ENCODE results near the gene DERA.
"Not testable (repeated sequence)": the region's sequence is repeated elsewhere in the genome, so short reads cannot be mapped to it uniquely, and the experiment has no call there.

Gene DERA

DNA sequence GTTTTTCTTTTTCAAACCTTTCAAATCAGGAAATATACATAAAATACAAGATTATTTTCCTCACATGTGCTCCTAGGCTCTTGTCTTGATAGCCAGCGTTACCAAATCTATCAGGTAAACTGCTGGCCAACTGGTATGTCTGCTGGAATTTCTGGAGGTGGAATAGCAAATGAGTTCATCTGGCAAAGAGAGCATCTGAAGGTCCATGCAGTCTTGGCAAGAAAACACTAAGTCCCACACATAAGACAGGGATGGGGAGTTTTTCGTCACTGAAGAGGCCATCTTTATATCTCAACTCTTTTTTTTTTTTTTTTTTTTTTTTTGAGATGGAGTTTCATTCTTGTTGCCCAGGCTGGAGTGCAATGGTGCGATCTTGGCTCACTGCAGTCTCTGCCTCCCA lies 60.1 kb downstream of the DERA start:
- no peak for DNase-seq

DNA sequence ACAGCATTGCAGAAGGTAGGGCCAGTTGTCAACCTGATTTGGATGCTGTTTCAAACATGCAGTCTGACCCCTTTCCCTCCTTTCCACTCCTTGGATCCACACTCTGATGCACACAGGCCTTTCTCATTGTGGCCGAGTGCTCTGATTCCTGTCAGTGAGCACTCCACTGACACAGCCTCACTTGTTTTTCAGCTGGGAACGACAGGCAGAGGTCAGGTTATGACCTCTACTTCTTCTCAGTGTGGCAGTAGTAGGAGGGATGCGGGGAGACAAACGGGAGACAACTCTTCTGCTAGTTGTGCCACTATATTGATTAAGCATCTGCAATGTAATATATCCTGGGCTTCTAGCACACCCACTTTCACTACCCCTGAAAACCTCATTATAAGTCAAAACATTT lies 61.8 kb downstream of the DERA start:
- DNase-seq = no peak

DNA sequence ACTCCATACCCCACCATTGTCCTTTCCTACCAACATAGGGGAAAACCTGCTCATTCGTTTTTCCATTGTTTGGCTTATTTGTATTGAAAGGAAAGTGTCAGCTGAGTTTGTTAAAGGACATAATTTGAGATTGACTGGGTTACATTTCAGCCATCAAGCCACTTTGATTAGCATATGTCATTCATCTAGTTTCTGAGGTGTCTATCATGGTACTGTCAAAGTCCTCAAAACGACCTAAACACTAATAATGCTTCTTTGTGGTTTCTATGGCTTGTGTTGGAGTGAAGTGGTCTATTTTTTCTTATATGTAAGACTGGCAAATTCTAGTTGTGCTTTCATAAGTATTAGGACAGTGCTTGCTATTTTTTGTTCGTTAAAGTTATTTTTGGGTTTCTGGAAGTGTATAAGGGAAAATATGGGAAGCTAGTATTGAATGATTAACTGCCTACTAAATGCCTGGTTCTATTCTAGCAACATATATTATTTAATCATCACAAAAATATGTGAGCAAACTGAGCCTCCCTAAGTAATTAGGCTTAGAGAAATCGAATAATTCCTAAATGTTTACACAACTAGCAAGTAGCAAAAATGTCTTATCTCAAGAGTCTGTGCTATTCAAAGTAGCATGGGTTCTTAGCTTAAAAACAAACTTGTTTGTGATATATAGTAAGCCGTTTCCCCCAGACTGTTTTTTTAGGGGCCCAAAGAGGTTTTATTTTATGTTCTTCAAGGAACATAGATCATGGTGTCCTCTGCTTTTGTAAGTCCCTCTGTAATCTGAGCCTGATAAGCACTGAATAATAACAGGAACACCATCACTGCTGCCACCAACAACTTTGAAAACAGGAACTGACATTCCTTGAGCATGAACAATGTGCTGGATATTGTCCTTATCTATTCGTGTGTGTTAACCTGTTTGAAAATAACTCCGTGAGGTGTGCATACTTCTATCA lies 67.1 kb downstream of the DERA start:
- DNase-seq = no peak

DNA sequence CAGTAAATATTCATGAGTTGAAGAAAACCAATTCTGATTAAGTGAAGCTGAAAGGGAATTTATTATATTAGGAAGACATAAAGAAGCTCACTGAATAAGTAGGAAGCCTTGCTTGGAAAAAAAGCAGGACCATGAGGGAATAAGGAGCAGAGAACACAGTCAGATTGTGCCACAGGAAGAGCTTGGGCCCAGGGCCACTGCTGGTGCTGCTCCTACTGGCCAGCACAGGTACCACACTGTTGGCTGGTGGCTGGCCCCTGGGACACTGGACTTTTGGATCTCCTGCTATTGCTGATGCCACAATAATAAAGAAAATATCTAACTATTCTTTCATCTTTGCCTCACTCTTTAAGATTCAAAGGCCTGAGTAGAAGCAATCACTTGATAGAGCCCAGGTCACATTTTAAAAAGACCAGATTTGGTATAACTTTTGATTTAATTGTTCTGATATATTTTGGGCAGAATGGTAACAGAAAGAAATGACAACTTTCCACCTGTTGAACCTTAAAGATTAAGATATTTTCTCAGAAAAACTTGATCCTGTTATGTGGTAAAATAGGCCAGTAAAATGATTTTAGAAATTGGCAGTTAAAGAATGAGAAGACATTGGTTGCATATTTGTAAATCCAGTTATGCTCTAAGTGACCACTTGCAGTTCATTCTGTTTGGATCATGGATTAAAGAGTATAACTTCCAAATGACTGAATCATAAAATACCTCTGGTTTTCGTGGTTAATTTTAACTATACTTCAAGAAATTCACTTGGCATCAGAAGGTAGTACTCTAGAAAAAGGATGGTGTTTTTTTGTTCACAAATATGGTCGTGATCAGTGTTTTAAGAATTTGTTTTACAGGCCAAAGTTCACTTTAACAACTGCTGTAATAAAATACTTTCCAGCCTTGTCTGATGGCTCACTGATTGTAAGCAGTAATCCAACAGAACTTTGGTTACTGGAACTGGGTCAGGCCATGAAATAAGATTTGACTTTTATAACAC lies 68.3 kb downstream of the DERA start:
- no peak for DNase-seq

DNA sequence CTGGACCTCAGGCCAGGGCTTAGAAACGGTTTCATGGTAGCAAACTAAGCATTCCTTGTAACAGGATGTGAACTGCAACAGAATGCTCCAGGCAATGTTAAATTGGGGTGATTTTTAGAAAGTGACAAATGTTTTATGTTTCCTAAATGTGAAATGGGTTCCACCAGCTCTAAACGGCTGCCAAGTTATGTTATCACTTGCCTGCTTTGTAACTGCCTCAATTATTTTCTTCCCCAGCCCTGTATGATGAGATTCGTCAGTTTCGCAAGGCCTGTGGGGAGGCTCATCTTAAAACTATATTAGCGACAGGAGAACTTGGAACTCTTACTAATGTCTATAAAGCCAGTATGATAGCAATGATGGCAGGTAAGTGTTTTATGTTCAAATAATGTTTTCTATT lies 70.9 kb downstream of the DERA start:
- no peak for DNase-seq

DNA sequence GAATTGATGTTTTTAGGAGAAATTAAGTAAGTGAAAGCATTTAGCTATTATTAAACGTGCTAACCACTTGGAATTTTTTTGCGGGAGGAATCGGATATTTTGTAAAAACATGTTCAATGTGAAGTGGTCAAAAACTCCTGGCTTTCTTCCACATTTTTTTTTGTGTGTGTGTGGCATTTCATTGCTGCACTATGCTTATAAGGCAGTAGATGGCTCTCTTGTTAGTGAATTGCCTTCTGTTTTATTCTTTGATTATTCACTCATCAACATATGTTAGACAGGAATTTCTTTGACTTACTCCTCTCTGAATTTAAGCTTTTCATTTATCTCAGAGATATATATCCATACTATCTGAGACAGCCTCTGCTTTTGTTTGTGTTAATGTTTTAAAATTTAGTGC lies 71.3 kb downstream of the DERA start:
- DNase-seq = no peak

DNA sequence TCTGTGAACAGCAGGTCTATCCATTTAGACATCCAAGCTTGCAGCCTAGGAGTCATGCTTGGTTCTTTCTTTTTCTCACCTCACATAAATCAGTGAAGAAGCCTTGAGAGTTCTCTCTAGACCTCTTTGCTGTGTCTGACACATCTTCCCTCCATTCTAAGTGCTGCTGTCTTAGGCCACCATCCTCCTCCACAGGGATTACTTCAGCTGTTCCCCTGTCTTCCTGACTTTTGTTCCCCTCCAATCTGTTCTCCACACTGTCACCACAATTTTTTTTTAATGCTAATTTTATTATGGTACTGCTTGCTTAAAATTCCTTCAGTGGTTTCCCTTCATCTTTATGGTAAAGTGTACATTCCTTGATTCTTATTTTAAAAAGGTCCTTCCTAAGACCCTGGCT lies 71.8 kb downstream of the DERA start:
- no peak for DNase-seq

DNA sequence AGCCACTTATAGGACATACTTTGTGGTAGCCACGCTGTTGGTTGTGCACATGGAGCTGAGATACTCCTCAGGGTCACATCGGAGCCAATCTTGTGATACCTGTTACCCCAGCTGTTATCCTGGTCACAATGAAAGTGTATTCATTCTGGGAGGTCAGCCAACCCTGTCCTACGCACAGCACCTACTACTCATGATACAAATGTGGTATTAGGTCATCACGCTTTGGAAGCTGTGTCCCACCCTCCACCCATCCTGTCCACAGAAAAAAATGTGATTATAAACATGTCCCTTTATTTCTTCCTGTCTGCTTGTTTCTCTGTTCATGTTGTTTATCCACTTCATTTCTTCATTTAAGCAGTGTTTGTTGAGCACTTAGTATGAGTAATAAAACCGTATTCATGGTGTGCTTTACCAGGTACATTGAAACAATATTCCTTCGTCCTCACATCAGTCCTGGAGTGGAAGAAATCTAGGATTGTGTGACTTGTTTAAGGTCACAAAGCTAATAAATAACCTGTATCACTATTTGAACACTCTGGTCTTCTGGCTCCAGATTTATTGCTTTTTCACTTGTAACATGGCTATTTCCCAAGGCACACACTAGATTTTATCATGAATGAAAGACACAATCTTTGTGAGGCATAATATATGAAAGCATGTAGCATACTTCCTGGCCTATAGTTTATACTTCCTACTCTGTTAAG lies 73.1 kb downstream of the DERA start:
- no peak for DNase-seq

DNA sequence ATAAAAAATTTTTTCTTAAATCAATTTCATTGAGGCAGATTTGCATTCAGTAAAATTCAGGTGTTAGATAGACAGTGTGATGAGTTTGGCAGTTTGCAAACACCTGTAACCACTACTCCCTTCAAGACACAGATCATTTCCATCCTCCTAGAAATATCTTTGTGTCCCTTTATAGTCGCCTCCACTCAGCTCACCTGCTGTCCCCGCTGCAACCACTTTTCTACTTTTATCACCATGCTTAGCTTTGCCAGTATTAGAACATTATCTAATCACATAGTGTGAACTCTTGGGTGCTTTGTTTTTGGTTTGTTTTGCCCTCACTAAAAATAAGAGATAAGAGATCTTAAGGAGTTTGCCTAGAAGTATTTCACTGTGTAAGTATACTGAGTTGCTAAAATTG lies 73.8 kb downstream of the DERA start:
- no peak for DNase-seq

DNA sequence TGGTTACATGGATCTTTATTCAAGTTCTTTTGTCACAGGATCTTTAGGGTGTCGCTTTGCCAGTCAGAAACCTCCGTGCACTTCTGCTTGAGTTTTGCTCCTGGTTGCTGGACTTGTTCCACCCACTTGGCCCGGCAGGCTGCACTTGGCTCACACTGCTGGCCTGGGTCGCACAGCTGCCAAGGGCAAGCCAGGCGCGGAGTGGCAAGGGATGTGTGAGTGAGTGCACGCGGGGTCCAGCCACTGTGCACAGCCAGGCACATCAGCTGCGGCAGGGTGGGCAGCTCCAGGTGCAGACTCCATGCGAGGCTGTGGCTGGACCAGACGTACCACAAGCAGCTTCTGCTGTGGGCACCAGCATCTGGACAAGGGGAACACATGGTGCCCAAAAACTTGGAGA lies 76.6 kb downstream of the DERA start:
- no peak for DNase-seq

DNA sequence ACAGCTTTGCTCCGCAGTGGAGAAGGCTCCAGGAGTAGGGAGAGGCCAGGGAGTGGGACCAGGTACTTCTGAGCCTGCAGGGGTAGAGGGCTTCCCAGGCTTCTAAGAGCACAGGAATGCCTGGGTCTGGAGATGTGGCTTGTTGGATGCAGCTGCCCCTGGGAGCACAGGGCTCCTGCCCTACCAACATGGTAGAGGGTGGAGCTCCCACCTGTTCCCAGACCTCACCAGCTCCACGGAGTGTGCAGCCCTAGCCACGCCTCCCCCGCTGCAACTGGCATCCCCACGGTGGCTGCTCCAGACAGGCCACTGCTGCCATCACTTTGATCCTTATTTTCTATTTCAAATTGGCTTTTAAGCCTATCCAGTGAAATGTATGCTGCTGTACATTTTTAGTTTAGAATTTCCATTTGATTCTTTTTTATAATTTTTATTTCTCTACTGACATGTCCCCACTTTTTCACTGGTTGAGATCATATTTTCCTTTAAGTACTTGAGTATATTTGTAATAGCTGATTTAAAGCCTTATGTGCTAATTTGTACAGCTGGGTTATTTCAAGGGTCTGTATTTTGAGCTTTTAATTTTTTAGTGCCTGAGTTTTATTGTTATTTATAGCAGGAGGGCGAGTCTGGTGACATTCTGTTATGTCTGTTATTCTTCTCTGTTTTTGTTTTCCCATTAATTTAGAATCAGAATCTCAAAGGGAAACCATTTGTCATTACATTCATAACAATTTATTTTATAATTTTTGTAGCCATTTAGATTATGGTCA lies 78.0 kb downstream of the DERA start:
- DNase-seq = no peak

DNA sequence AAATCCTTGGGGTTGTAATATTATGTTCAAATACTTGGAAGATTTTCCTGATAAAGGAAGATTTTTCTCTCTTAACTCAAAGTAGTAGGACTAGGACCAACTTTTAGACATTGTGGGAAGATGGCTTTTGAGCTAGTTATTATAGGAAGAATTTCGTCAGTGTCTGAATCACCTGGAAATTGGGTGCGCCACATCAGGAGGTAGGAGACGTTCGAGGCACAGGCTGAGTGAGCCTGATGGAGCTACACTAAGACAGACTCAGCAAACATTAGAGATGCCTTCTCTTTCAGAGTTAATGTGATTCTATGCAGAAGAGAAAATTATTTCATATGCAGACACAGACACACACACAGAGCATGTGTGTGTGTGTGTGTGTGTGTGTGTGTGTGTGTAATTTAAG lies 84.7 kb downstream of the DERA start:
- no peak for DNase-seq

DNA sequence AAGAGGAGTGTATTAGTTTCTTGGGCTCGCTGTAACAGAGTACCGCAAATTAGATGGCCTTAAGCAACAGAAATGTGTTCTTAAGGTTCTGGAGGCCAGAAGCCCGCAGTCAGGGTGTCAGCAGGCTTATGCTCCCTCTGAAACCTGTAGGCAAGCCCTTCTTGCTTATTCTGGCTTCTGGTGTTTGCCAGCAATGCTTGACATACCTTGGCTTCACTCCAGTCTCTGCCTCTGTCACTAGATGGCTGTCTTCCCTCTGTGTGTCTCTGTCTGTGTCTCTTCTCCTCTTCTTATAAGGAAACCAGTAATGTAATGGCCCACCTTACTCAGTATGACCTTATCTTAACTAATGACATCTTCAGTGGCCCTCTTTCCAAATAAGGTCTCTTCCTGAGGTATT lies 85.1 kb downstream of the DERA start:
- no peak for DNase-seq

DNA sequence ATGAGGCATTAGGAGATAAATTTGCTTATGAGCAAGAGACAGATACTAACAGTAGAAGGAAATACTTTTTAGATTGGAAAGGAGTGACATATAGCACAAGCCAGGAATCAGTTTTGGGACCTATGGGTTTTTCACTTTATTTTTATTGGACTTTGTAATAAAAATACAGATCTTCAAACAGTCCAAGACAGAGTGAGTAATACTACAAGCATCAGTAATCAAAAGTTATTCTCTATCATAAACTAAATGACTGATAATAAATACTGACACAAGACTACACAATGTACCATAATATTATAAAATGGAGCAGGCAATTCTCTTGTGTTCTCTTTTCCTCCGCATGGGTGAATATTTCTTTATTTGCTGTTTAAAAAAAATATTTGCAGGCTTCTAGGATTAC lies 85.8 kb downstream of the DERA start:
- no peak for DNase-seq

DNA sequence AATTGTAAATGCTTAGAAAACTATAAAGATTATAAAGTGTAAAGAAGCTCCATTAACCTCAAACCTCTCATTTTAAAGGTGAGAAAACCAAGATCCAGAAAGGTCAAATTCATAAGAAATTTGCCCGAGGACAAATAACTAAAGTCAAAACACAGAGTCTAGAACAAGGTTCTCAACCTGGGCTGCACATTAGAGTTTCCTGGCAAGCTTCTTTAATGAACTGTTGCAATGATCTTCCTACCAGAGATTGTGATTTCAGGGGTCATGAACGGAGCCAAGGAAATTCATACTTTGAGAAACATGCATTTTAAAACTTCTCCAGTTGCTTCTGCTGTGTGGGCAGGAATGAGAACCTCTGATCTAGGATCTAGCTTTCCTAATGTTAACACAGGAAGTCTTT lies 86.8 kb downstream of the DERA start:
- no peak for DNase-seq

DNA sequence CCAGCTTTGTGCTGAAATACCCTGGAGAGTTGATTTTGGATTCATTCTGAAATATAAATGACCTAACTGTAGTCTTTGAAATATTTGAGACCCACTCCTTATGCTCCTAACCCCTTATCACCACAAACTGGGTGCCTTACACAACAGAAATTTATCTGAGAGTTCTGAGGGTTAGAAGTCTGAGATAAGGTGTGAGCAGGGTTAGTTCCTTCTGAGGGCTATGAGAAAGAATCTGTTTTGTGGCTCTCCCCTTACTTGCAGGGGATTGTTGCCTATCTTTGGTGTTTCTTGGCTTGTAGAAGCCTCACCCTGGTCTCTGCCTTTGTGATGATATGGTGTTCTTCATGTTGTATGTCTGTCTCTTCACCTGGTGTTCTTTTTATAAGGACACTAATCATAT lies 91.7 kb downstream of the DERA start:
- DNase-seq = no peak

DNA sequence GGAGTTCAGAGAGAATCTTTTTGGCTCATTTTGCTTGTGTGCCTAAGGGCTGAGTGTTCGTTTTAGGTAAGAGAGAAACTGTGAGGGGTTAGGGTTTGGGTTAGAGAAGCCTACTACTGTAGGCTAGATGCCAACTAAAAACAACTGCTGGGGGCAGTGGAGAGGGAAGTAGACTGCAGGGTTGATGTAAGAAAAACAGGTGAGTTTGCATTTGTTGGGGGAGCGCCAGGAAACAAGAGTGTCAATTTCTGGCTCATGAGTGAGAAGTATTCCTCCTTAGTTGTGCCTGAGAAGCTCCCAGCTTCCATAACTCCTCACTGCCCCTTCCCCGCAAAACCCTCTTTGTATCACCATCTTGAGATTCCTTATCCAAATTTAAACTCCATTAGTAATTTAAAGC lies 92.3 kb downstream of the DERA start:
- DNase-seq = no peak

DNA sequence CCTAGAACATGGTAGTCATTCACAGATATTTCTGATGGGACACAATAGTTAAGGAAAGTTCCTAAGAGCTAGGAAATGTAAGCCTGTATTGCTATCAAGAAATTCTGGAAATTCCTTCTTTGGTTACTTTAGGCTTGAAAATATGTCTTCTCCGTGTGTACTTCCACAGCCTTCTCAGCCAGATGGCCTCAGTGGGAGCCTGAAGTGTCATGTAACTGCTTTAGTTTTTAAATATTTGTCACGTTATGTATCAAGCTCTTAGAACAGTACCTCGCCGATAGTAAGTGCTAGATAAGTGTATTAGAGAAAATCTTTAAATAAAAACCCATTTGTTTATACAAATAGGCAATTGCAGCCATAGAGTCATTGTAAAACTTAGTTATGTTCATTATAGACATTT lies 95.6 kb downstream of the DERA start:
- no peak for DNase-seq

DNA sequence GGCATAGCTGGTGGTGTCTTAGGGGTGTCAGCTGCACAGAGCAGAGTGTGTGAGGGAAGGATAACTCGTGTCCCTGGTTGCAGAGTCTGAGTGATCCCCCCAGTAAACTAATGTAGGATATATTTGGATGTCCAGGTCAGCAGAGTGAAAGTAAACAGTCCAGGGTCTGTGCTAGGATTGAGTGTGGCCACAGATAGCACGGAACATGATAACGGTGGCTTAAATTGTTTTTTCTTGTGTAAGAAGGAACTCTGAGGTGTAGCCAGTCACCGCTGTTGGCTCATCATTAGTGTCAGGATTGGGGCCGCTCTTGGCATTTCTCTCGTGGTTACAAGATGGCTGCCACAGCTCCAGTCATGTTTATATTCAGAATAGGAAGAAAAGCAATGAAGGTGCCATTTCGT lies 97.3 kb downstream of the DERA start:
- DNase-seq = no peak

DNA sequence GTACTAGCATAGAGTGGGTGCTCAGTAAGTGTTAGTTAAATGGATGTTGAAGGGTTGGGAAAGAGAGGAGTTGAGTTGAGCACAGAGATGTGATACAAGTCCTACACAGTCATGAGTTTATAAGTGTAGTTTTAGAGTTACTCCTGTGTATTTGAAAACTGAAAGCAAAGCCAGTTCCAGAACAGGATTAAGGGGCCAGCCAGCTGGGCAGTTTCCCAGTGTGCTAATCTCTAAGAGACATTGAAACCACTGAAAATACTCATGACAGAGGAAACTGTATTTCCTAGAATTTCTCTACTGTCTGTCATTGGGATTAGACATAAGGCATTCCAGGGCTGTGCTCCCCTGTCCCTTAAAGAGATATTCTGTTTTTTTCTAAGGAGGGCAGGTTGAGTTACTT lies 101.0 kb downstream of the DERA start:
- no peak for DNase-seq

DNA sequence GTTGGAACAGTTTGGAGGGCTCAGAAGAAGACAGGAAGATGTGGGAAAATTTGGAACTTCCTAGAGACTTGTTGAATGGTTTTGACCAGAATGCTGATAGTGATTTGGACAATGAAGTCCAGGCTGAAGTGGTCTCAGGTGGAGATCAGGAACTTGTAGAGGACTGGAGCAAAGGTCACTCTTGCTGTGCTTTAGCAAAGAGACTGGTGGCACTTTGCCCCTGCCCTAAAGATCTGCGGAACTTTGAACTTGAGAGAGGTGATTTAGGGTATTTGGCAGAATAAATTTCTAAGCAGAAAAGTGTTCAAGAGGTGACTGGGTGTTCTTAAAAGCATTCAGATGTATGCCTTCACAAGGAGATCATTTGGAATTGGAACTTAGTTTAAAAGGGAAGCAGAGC lies 102.6 kb downstream of the DERA start:
- not testable (repeated sequence) for DNase-seq

DNA sequence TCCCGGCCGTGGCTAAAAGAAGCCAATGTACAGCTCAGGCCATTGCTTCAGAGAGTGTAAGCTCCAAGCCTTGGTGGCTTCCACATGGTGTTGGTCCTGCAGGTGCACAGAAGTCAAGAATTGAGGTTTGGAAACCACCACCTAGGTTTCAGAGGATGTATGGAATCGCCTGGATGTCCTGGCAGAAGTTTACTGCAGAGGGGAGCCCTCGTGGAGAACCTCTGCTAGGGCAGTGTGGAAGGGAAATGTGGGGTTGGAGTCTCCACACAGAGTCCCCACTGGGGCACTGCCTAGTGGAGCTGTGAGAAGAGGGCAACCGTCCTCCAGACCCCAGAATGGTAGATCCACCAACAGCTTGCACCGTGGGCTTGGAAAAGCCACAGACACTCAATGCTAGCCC lies 103.3 kb downstream of the DERA start:
- not testable (repeated sequence) for DNase-seq
